Body of pancreas (tissue), 4 donors: ENCODE data around the gene TMA7B.

Experiments
- CTCF ChIP-seq, 7 experiments: fragments of 450-650 bp in 4 of 7; fragments of 200-600 bp in 3 of 7; sonication (generic) in 3 of 7; IDR thresholded peaks; one replicate each; pipeline ENCODE4 v1.5.1; 2016 to 2019; ENCODE audit warnings: antibody characterized with exemption in 7 of 7
- POLR2A ChIP-seq, 3 donors: fragments of 450-650 bp; IDR thresholded peaks; one replicate each; pipeline ENCODE4 v1.6.1; 2016; ENCODE audit warnings: antibody characterized with exemption in 3 of 3, mild to moderate bottlenecking in 2 of 3

GRCh38 chr22:39985383-39986035 is 25.3 kb downstream of the TMA7B start:
- TF ChIP-seq CTCF (IDR thresholded peaks at IDR 0.05) (no peak), POLR2A (IDR thresholded peaks at IDR 0.05) (no peak)
